ENCODE results near the gene NPAS4.

Gene NPAS4

GRCh38 chr11:66447012-66447411 is 26.2 kb downstream of the NPAS4 start:
- Histone ChIP-seq H3K36me3 (no peaks in the 10 kb centered on the region), H3K4me3 (ENCODE audit: low read depth, low read length) (no peak overlapping the region), H3K27me3 (ENCODE audit: insufficient read depth, low read depth, severe bottlenecking) (no peaks in the 10 kb centered on the region), H3K9me3 (ENCODE audit: severe bottlenecking) (peaks cover 9% of the 10 kb centered on the region), H3K27ac (no peak overlapping the region)
- no peak for TF ChIP-seq CTCF (IDR thresholded peaks at IDR 0.05; ENCODE audit: low read depth, low read length)
- no peak for DNase-seq

- Histone ChIP-seq H3K4me3 (ENCODE audit: low read depth, low read length) (no peak overlapping the region), H3K27ac (no peak overlapping the region), H3K9me3 (ENCODE audit: severe bottlenecking) (peaks cover 8% of the 10 kb centered on the region), H3K36me3 (no peaks in the 10 kb centered on the region), H3K27me3 (ENCODE audit: insufficient read depth, low read depth, severe bottlenecking) (no peaks in the 10 kb centered on the region)
- DNase-seq, result no peak
- TF ChIP-seq CTCF (IDR thresholded peaks at IDR 0.05; ENCODE audit: low read depth, low read length), result no peak
Measured at GRCh38 chr11:66448523-66448922, 27.7 kb downstream of the NPAS4 start.

GRCh38 chr11:66450560-66450959 is 29.7 kb downstream of the NPAS4 start:
- DNase-seq, result no peak
- TF ChIP-seq CTCF (IDR thresholded peaks at IDR 0.05; ENCODE audit: low read depth, low read length), result no peak
- no peaks in the 10 kb centered on the region for H3K27me3 ChIP-seq (ENCODE audit: insufficient read depth, low read depth, severe bottlenecking)
- H3K27ac ChIP-seq, result no peak overlapping the region
- no peak overlapping the region for H3K4me3 ChIP-seq (ENCODE audit: low read depth, low read length)
- no peaks in the 10 kb centered on the region for H3K36me3 ChIP-seq
- H3K9me3 ChIP-seq (ENCODE audit: severe bottlenecking), result peaks cover 4% of the 10 kb centered on the region

GRCh38 chr11:66451663-66452062 is 30.8 kb downstream of the NPAS4 start:
- Histone ChIP-seq H3K9me3 (ENCODE audit: severe bottlenecking) (peaks cover 4% of the 10 kb centered on the region), H3K27ac (no peak overlapping the region), H3K4me3 (ENCODE audit: low read depth, low read length) (no peak overlapping the region), H3K27me3 (ENCODE audit: insufficient read depth, low read depth, severe bottlenecking) (no peaks in the 10 kb centered on the region), H3K36me3 (no peaks in the 10 kb centered on the region)
- no peak for DNase-seq
- no peak for TF ChIP-seq CTCF (IDR thresholded peaks at IDR 0.05; ENCODE audit: low read depth, low read length)

- no peak for DNase-seq
- H3K27ac ChIP-seq, result no peak overlapping the region
- TF ChIP-seq CTCF (IDR thresholded peaks at IDR 0.05; ENCODE audit: low read depth, low read length), result no peak
Measured at GRCh38 chr11:66454247-66454646, 33.4 kb downstream of the NPAS4 start.

GRCh38 chr11:66454828-66455227 is 34.0 kb downstream of the NPAS4 start:
- no peak for DNase-seq
- Histone ChIP-seq H3K27me3 (ENCODE audit: insufficient read depth, low read depth, severe bottlenecking) (no peaks in the 10 kb centered on the region), H3K4me3 (ENCODE audit: low read depth, low read length) (no peak overlapping the region), H3K27ac (no peak overlapping the region), H3K9me3 (ENCODE audit: severe bottlenecking) (peaks cover 4% of the 10 kb centered on the region), H3K36me3 (no peaks in the 10 kb centered on the region)
- no peak for TF ChIP-seq CTCF (IDR thresholded peaks at IDR 0.05; ENCODE audit: low read depth, low read length)

More at GRCh38 chr11:66454247-66454646, 33.4 kb downstream of the NPAS4 start:
- no peaks in the 10 kb centered on the region for H3K27me3 ChIP-seq (ENCODE audit: insufficient read depth, low read depth, severe bottlenecking)
- no peak overlapping the region for H3K4me3 ChIP-seq (ENCODE audit: low read depth, low read length)
- no peaks in the 10 kb centered on the region for H3K36me3 ChIP-seq
- peaks cover 4% of the 10 kb centered on the region for H3K9me3 ChIP-seq (ENCODE audit: severe bottlenecking)
